ENCODE measurements around the gene KIAA1614.
A peak's percentile ranks its signal among the peaks of the same experiment; 100 is the strongest.

Gene KIAA1614

DNA sequence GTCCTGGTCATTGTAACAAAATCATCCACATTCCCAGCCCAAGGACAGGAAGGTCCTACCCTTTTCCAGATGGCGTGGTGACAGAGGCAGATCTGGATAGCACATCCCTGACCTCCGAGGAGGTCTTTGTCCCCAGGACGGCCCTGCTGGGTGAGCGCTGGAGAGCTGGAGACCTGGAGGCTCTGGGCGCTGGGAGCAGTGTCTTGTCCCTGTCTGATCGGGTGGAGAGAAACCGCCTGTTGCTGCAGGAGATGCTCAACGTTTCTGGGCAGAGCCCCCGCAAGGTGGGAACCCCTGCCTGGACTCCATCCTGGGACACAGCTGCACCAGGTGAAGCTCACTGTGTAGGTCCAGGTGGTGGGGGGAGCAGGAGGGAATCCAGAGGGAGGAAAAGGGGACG is 4.1 kb downstream of the KIAA1614 start:
- Histone ChIP-seq H3K36me3 (no peaks in the 10 kb centered on the region), H3K4me1 (peaks cover 52% of the 10 kb centered on the region), H3K9me3 (no peaks in the 10 kb centered on the region), H3K27ac (no peak overlapping the region), H3K4me2 (no peak overlapping the region), H3K4me3 (no peak overlapping the region), H3K9ac (no peak overlapping the region), H3K27me3 (peaks cover 51% of the 10 kb centered on the region), H4K20me1 (peaks cover 19% of the 10 kb centered on the region)
- TF ChIP-seq Cebpa-rat (IDR thresholded peaks at IDR 0.05), result no peak

DNA sequence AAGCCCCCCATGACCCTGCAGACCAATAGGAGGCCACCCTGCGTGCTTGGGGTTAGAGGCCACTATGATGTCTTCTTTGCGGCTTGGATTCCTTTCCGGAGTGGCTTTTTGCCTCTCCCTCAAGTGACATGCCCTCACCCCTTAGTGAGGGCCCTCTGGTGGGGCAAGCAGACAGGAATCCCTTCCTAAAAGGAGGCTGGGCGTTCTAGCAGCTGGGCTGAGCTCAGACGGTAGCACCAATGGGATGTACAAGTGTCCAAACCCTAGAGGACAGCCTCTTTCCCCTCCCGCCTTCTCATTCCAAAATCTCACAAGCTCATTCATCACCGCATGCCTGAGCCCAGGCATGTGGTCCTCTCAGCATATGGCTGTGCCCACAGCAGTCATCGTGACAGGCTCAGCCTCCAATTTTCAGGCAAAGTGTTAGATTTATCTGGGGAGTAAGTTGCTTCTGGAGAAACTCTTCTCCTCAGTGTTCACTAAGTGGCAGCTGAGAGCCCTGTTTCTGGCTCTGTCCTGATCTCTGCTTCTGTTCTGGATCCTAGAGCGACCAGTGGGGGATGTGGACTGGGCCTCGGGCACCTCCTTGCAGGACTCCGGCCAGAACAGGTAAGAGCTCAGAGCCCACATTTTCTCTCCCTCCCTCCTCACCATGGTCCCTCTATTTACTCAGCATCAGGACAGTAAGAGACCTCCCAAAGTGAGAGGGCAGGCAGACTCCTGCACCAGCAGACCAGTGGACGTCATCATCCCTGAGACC is 4.8 kb downstream of the KIAA1614 start:
- Histone ChIP-seq H3K9ac (no peak overlapping the region), H4K20me1 (peaks cover 12% of the 10 kb centered on the region), H3K4me2 (peak overlapping the region; percentile 82), H3K27me3 (peaks cover 44% of the 10 kb centered on the region), H3K27ac (no peak overlapping the region), H3K9me3 (no peaks in the 10 kb centered on the region), H3K4me3 (no peak overlapping the region), H3K4me1 (peaks cover 53% of the 10 kb centered on the region), H3K36me3 (no peaks in the 10 kb centered on the region)
- TF ChIP-seq Cebpa-rat (IDR thresholded peaks at IDR 0.05), result no peak

DNA sequence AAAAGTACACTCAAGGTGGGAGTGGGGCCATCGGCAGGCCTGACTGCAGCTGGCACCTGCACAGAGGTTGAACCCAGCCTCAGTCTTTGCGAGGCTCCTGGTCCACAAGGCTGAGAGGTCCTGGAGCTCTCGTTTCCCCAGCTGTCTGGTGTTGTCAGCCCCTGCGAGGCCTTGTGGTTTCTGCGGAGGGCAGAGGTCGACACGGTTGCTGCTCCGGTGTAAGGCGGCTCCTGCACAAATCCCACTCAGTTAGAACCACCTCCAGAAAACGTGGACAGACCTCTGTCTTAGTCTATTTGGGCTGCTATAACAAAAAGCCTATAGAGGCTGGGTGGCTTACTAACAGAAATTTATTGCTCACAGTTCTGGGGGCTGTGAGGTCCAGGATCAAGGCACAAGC is 5.8 kb downstream of the KIAA1614 start:
- Histone ChIP-seq H3K4me2 (peak overlapping the region; percentile 82), H3K36me3 (no peaks in the 10 kb centered on the region), H4K20me1 (peaks cover 1% of the 10 kb centered on the region; the same call in 1 of the 2 replicates), H3K4me1 (peaks cover 53% of the 10 kb centered on the region), H3K27me3 (peaks cover 34% of the 10 kb centered on the region), H3K9ac (no peak overlapping the region), H3K27ac (no peak overlapping the region), H3K4me3 (no peak overlapping the region), H3K9me3 (no peaks in the 10 kb centered on the region)
- no peak for TF ChIP-seq Cebpa-rat (IDR thresholded peaks at IDR 0.05)

DNA sequence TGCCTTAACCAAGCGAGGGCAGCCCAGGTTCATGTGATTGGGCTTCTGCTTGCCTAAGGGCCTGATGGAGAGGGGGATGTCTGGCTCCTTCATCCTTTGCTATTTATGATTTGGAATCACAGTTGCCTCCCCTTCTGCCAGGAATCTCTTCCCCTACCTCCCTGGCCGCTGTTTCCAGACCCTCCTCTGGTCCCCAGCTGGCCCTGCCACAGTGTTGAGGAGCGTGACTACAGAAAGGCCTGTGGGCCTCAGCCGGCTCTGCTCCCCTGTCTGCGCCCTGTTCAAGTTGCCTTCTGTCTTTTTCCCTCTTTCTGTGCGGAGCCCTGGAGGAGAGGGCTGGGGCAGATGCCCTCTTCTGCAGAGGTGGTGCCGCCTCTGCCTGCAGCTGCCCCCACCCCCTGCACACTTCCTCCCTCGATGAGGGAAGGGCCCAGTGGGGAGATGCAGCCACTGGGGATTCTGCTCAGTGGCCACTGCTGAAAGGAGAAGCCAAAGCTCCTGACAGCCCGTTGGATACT is 6.5 kb downstream of the KIAA1614 start:
- peaks cover 26% of the 10 kb centered on the region for H3K27me3 ChIP-seq
- 0 out of 2 replicates have a peak overlapping the region, but pooled peaks have one; percentile 8 for H3K4me3 ChIP-seq
- H3K4me1 ChIP-seq, result peaks cover 59% of the 10 kb centered on the region
- no peaks in the 10 kb centered on the region for H3K9me3 ChIP-seq
- no peaks in the 10 kb centered on the region for H3K36me3 ChIP-seq
- 0 out of 2 replicates have a peak overlapping the region, but pooled peaks have one; percentile 25 for H3K27ac ChIP-seq
- H4K20me1 ChIP-seq, result no peaks in the 10 kb centered on the region; the same call in 1 of the 2 replicates
- no peak for TF ChIP-seq Cebpa-rat (IDR thresholded peaks at IDR 0.05)
- no peak overlapping the region for H3K9ac ChIP-seq
- H3K4me2 ChIP-seq, result peak overlapping the region; percentile 82

DNA sequence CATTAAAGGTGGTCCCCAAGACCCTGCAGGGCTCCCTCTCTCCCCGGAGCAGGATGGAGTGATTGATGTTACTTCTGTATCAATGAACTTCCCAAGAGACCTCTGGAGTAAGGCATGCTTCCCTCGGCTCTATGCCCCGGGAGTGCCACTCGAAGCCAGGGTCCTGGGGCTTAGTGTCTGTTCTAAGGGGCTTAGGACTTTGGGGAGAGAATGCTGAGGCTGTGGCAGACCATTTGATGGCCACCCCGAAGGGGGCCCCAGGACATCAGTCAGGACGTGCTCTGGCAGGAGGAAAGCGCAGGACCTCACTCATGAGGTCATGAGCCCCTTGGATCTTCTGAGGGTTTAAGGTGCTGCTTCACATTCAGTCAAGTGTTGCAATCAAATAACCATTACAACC is 7.5 kb downstream of the KIAA1614 start:
- Histone ChIP-seq H3K4me1 (peaks cover 69% of the 10 kb centered on the region), H3K4me2 (peak overlapping the region; percentile 82), H3K36me3 (no peaks in the 10 kb centered on the region), H3K27ac (no peak overlapping the region), H3K9me3 (no peaks in the 10 kb centered on the region), H3K9ac (no peak overlapping the region), H3K27me3 (peaks cover 17% of the 10 kb centered on the region), H4K20me1 (no peaks in the 10 kb centered on the region; the same call in 1 of the 2 replicates), H3K4me3 (no peak overlapping the region)
- no peak for TF ChIP-seq Cebpa-rat (IDR thresholded peaks at IDR 0.05)

DNA sequence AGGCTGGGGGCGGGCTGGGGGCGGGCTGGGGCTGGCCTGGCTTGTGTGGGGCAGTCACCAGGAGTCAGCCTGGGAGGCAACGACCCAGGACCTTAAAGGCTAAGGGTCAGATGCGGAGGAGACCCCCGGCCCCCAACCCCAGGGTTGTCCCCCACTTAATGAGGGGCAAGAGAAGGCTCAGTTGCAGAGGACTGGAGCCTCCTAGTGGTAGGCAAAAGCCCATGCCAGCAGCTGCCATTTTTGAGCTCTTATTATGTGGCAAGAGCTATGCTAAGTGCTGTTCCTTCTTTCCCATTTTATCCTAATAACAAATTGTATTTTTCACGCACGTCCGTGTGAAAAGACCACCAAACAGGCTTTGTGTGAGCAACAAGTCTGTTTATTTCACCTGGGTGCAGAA is 8.0 kb downstream of the KIAA1614 start:
- no peaks in the 10 kb centered on the region for H3K36me3 ChIP-seq
- H3K4me1 ChIP-seq, result peaks cover 74% of the 10 kb centered on the region
- no peak overlapping the region for H3K27ac ChIP-seq
- no peaks in the 10 kb centered on the region; the same call in 1 of the 2 replicates for H4K20me1 ChIP-seq
- no peaks in the 10 kb centered on the region for H3K9me3 ChIP-seq
- TF ChIP-seq Cebpa-rat (IDR thresholded peaks at IDR 0.05), result no peak
- H3K27me3 ChIP-seq, result peaks cover 12% of the 10 kb centered on the region
- H3K4me2 ChIP-seq, result no peak overlapping the region
- no peak overlapping the region for H3K4me3 ChIP-seq
- H3K9ac ChIP-seq, result no peak overlapping the region

DNA sequence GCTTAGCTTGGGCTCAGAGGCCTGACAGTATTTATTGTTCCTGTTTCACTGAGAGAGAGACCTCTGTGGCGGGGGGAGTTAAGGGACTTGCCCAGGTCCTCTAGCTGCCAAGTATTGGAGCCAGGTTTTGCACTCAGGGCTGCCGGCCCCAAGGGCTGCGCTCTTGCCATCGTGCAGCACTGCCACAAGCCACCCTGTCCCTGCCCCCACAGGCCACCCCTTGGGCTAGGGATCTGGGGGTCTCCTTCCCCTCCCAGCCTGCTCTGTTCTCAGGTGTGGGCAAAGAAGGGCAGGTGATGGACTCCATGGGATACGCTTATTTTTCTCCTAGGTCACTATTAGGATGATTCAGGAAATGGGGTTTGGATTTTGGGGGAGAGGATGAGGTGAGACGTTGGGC is 8.7 kb downstream of the KIAA1614 start:
- Histone ChIP-seq H3K4me2 (peak overlapping the region; percentile 74), H3K36me3 (no peaks in the 10 kb centered on the region), H3K27ac (peak overlapping the region; percentile 19; the same call in 1 of the 2 replicates), H3K27me3 (peaks cover 5% of the 10 kb centered on the region), H3K9me3 (no peaks in the 10 kb centered on the region), H3K9ac (no peak overlapping the region), H3K4me3 (no peak overlapping the region), H3K4me1 (peaks cover 81% of the 10 kb centered on the region), H4K20me1 (no peaks in the 10 kb centered on the region; the same call in 1 of the 2 replicates)
- no peak for TF ChIP-seq Cebpa-rat (IDR thresholded peaks at IDR 0.05)

DNA sequence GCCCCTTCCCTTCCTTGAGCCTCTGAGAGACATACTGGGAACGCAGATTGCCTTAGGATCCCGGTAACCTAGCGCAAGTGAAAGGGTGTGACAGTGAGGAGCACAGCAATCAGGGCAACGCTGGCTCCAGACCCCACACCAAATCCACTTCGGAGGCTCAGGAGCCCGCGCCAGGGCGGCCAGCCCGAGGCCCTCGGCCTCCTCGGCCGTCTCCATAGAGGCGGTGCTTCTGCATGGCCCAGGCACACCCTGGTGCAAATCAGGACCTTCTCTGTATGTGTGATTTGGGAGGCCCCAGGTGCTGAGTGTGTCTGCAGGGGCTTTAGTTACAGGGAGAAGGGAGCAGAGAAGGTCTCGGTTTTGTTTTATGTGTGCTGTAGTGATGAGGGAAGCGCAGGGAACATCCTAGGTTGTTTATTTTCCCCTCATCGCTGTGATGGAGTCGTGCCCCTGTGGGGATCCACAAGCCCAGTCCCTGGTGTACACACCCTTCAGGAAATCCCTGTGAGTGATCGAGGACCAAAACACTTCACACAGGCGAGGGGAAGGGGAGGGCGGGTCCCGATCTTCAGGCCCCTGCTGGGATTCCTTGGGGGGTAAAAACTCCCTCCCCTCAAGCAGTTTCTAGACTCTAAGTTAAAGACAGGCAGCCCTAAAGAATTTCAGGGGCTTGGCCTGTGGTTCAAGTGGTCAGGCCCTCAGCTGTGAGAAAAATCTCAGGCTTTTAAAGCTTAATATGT is 9.4 kb downstream of the KIAA1614 start:
- Histone ChIP-seq H3K27me3 (no peaks in the 10 kb centered on the region), H3K36me3 (no peaks in the 10 kb centered on the region), H3K27ac (peak overlapping the region; percentile 19; the same call in 1 of the 2 replicates), H3K9ac (peak overlapping the region; percentile 30; the same call in 1 of the 2 replicates), H3K9me3 (no peaks in the 10 kb centered on the region), H3K4me3 (peak overlapping the region; percentile 24; the same call in 1 of the 2 replicates), H3K4me1 (peaks cover 88% of the 10 kb centered on the region), H3K4me2 (peak overlapping the region; percentile 74), H4K20me1 (no peaks in the 10 kb centered on the region; the same call in 1 of the 2 replicates)
- TF ChIP-seq Cebpa-rat (IDR thresholded peaks at IDR 0.05), result no peak

DNA sequence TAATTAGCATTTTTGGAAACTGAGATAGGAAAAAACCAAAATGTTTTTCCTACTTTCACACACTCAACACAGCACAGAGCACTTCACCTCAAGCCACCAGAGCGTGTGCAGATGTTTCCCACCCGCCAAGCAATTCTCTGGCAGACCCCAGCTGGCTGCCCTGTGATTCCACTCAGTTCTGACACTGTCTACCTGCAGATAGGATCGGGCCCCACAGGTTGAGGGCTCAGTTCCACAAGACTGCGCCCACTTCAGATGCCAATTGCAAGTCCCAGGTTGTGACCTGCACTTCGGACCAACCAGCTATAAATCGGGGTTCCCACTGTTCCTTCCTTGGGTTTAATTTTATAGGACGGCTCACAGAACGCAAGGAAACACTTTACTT is 9.9 kb downstream of the KIAA1614 start:
- peak overlapping the region; percentile 74 for H3K4me2 ChIP-seq
- no peak for TF ChIP-seq Cebpa-rat (IDR thresholded peaks at IDR 0.05)
- H3K9ac ChIP-seq, result peak overlapping the region; percentile 30; the same call in 1 of the 2 replicates
- peak overlapping the region; percentile 19; the same call in 1 of the 2 replicates for H3K27ac ChIP-seq
- no peaks in the 10 kb centered on the region; the same call in 1 of the 2 replicates for H4K20me1 ChIP-seq
- H3K4me3 ChIP-seq, result peak overlapping the region; percentile 24; the same call in 1 of the 2 replicates
- H3K4me1 ChIP-seq, result peaks cover 93% of the 10 kb centered on the region
- H3K27me3 ChIP-seq, result no peaks in the 10 kb centered on the region
- H3K9me3 ChIP-seq, result no peaks in the 10 kb centered on the region
- H3K36me3 ChIP-seq, result no peaks in the 10 kb centered on the region
